Testis (tissue), 3 donors: ENCODE data around the gene ATP6V1B1. TPM values are rescaled to one million over a fixed set of nuclear protein-coding genes. Genes with fewer than 3 reads are reported as not detected.
A peak's percentile ranks its signal among the peaks of the same experiment; 100 is the strongest.

Source experiments
- DNase-seq: peaks from one replicate; pipeline ENCODE4 v3.0.0-alpha.2; 2019
- H3K27ac ChIP-seq, 2 donors: fragments of 200-600 bp; sonication (generic); one replicate each; pipeline ENCODE4 v1.5.1; 2019
- H3K27me3 ChIP-seq: fragments of 200-600 bp; sonication (generic); one replicate; pipeline ENCODE4 v1.5.1; 2019
- H3K36me3 ChIP-seq: fragments of 200-600 bp; sonication (generic); one replicate; pipeline ENCODE4 v1.5.1; 2017; ENCODE audit warnings: low read depth; ENCODE audit errors: missing control alignments
- H3K4me1 ChIP-seq: fragments of 200-600 bp; sonication (generic); one replicate; pipeline ENCODE4 v1.5.1; 2019
- H3K4me3 ChIP-seq, 2 donors: fragments of 200-600 bp; sonication (generic); one replicate each; pipeline ENCODE4 v1.5.1; 2017 to 2019
- H3K9me3 ChIP-seq: fragments of 200-600 bp; sonication (generic); one replicate; pipeline ENCODE4 v1.5.1; 2017
- CTCF ChIP-seq, 3 experiments: fragments of 450-650 bp in 2 of 3; fragments of 200-600 bp in 1 of 3; sonication (generic) in 1 of 3; IDR thresholded peaks; one replicate each; pipeline ENCODE4 v1.5.1; 2016 to 2019; ENCODE audit warnings: antibody characterized with exemption in 3 of 3, mild to moderate bottlenecking in 2 of 3, moderate library complexity in 1 of 3
- POLR2A ChIP-seq: fragments of 450-650 bp; IDR thresholded peaks from one replicate; pipeline ENCODE4 v1.6.1; 2017; ENCODE audit warnings: antibody characterized with exemption, mild to moderate bottlenecking, moderate library complexity
- WGBS, 2 donors: methylation state at CpG; one replicate each; pipeline ENCODE4 v1.1.5; 2018; 5-methylcytosine and 5-hydroxymethylcytosine counted together
- intact Hi-C: fragments of 100-400 bp; cut with DNase I; formaldehyde crosslinking; loops from one replicate; pipeline ENCODE4 v1.15.1; 2023; ENCODE audit warnings: low total_unique reads
- polyA plus RNA-seq: library from polyadenylated mRNA; stranded (reverse); fragments of 350-450 nt; fragmentation: Illumina TruSeq; extraction: RNeasy Lipid Tissue Mini Kit (QIAGEN cat#74804); gene quantifications from one replicate; pipeline ENCODE4 v1.2.3, GENCODE V29; 2014; ENCODE audit warnings: low read depth, low replicate concordance; ENCODE audit not compliant: insufficient read depth
- total RNA-seq, 2 donors: library from RNA; depleted of rRNA; stranded (reverse); fragments of >200 nt; gene quantifications; one replicate each; pipeline ENCODE4 v1.2.3, GENCODE V29; 2016

The ATP6V1B1 gene
- total and polyA plus RNA-seq, 3 donors from 2014 or later: 1.7 to 2.9 TPM; not detected in 1

- no peak overlapping the region for H3K4me3 ChIP-seq
- H3K27ac ChIP-seq: no peak overlapping the region
- H3K9me3 ChIP-seq: no peaks in the 10 kb centered on the region
- intact Hi-C loops: no loop called here
- WGBS, 2 donors: 77 to 82% methylated on average over 4 of the region's 4 CpGs
- TF ChIP-seq POLR2A (no peak), CTCF (IDR thresholded peaks at IDR 0.05) (no peak)
- no peaks in the 10 kb centered on the region for H3K36me3 ChIP-seq
- peak; percentile 0 for DNase-seq
- no peaks in the 10 kb centered on the region for H3K27me3 ChIP-seq
- peaks cover 6% of the 10 kb centered on the region for H3K4me1 ChIP-seq
Measured at GRCh38 chr2:70966681-70967080, 31.0 kb downstream of the ATP6V1B1 start.

- Histone ChIP-seq H3K4me1 (peaks cover 6% of the 10 kb centered on the region), H3K9me3 (no peaks in the 10 kb centered on the region), H3K4me3 (no peak overlapping the region), H3K36me3 (no peaks in the 10 kb centered on the region), H3K27me3 (no peaks in the 10 kb centered on the region), H3K27ac (no peak overlapping the region)
- intact Hi-C loops: no loop called here
- no peak for TF ChIP-seq CTCF (IDR thresholded peaks at IDR 0.05)
- no peak for DNase-seq
- 68 to 79% methylated on average over 4 of the region's 4 CpGs for WGBS, 2 donors
Measured at GRCh38 chr2:70967189-70967588, 31.5 kb downstream of the ATP6V1B1 start.

DNA sequence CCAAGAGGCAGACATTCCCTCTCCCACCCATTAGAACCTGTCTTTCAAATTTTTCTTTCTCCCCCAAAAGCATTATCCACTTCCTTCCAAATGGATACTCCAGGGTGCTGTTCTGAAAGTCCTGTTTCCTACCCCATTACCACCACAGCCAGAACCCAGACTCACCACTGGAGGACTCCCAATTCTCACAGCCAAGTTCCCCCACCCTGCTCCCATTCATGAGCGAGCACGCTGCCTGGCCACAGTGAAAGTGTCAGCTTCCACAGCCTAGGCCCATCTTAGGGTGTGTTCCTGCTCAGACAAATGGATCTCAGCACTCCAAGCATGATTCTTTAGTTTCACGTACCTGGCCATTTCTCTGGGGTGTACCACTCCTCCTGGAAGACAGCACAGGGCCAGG is 38.9 kb downstream of the ATP6V1B1 start:
- Histone ChIP-seq H3K27ac (no peak overlapping the region), H3K36me3 (no peaks in the 10 kb centered on the region), H3K4me3 (no peak overlapping the region), H3K27me3 (no peaks in the 10 kb centered on the region), H3K9me3 (no peaks in the 10 kb centered on the region), H3K4me1 (peaks cover 15% of the 10 kb centered on the region)
- TF ChIP-seq CTCF (IDR thresholded peaks at IDR 0.05) (no peak), POLR2A (no peak)
- peak; percentile 8 for DNase-seq
- 93 to 94% methylated on average over 3 of the region's 3 CpGs for WGBS, 2 donors
- intact Hi-C loops: no loop called here

- peaks cover 15% of the 10 kb centered on the region for H3K4me1 ChIP-seq
- H3K9me3 ChIP-seq: no peaks in the 10 kb centered on the region
- 87 to 96% methylated on average over 2 of the region's 2 CpGs for WGBS, 2 donors
- no peaks in the 10 kb centered on the region for H3K27me3 ChIP-seq
- intact Hi-C loops: no loop called here
- peak; percentile 9 for DNase-seq
- no peak overlapping the region for H3K4me3 ChIP-seq
- H3K27ac ChIP-seq: no peak overlapping the region
- no peaks in the 10 kb centered on the region for H3K36me3 ChIP-seq
- TF ChIP-seq CTCF (IDR thresholded peaks at IDR 0.05): no peak
- TF ChIP-seq POLR2A: no peak
Measured at GRCh38 chr2:70975237-70975636, 39.5 kb downstream of the ATP6V1B1 start.

- Histone ChIP-seq H3K27ac (peak overlapping the region; percentile 87 to 89), H3K9me3 (no peaks in the 10 kb centered on the region), H3K36me3 (no peaks in the 10 kb centered on the region), H3K27me3 (no peaks in the 10 kb centered on the region), H3K4me3 (peak overlapping the region; percentile 54 to 63), H3K4me1 (peaks cover 15% of the 10 kb centered on the region)
- WGBS, 2 donors: 34% methylated on average over 14 of the region's 14 CpGs
- peak; percentile 30 for DNase-seq
- TF ChIP-seq CTCF (IDR thresholded peaks at IDR 0.05) (no peak), POLR2A (no peak)
- intact Hi-C loops: no loop called here
Measured at GRCh38 chr2:70977605-70978205, 42.0 kb downstream of the ATP6V1B1 start.
